Endothelial cell of umbilical vein (primary cell): ENCODE data around the gene DOCK6. TPM values are rescaled to one million over a fixed set of nuclear protein-coding genes. Genes with fewer than 3 reads are reported as not detected.

Experiments
- BruUV-seq: library from RNA; stranded (reverse); fragments of 400-500 nt; replicated peaks from 2 replicates; lab custom pipeline; 2021; lab: Mats Ljungman, UMichigan
- CTCF ChIA-PET: fragments of 300-600, 350-600 bp; sonication (Branson Sonifier 250); formaldehyde crosslinking; loops from one replicate; lab custom pipeline; 2021; ENCODE audit warnings: antibody characterized with exemption, inconsistent platforms; lab: Charles Lee
- POLR2A ChIA-PET: fragments of 300-600, 350-600 bp; sonication (Branson Sonifier 250); formaldehyde crosslinking; loops from one replicate; lab custom pipeline; 2021; ENCODE audit warnings: antibody characterized with exemption, inconsistent platforms; lab: Charles Lee
- DNase-seq: peaks from one replicate; pipeline ENCODE4 v3.0.0-alpha.2; 2011; ENCODE audit warnings: low read depth, low spot score
- FAIRE-seq: peaks from 2 replicates; lab custom pipeline; 2011; peaks lifted over from hg19 to GRCh38; lab: Jason Lieb, UNC
- H2AFZ ChIP-seq: 2 replicates; pipeline ENCODE4 v1.6.0; 2012; ENCODE audit warnings: low read depth, low read length, control low read depth, inconsistent platforms
- H3K27ac ChIP-seq: 2 replicates; pipeline ENCODE4 v1.5.1; 2011; ENCODE audit warnings: low read depth, mild to moderate bottlenecking, control low read depth, low read length, moderate library complexity; ENCODE audit not compliant: insufficient read depth
- H3K27me3 ChIP-seq, 2 experiments: 2 replicates each; pipeline versions ENCODE4 v1.6.0 to v1.6.1; 2011; ENCODE audit warnings: low read length in 2 of 2, mixed read lengths in 1 of 2; ENCODE audit not compliant: control insufficient read depth in 2 of 2, insufficient read depth in 2 of 2
- H3K36me3 ChIP-seq, 2 experiments: 2 replicates in 1 of 2; 3 replicates in 1 of 2; pipeline ENCODE4 v1.5.1; 2011; ENCODE audit warnings: low read length in 2 of 2, mild to moderate bottlenecking in 1 of 2, moderate library complexity in 1 of 2; ENCODE audit not compliant: control insufficient read depth in 2 of 2, insufficient read depth in 2 of 2; ENCODE audit errors: extremely low read depth in 1 of 2
- H3K4me1 ChIP-seq: 3 replicates; pipeline ENCODE4 v1.5.1; 2011; ENCODE audit warnings: mild to moderate bottlenecking, low read length; ENCODE audit not compliant: control insufficient read depth, insufficient read depth; ENCODE audit errors: extremely low read depth
- H3K4me2 ChIP-seq: 2 replicates; pipeline ENCODE4 v1.6.1; 2011; ENCODE audit warnings: low read length, control low read depth, mixed read lengths; ENCODE audit not compliant: insufficient read depth
- H3K4me3 ChIP-seq, 3 experiments: fragments of 200-600 bp in 1 of 3; sonication (generic), shearing (Covaris generic) in 1 of 3; replicated peaks in 1 of 3; 2 replicates each; pipeline ENCODE4 v1.5.1; 2011 to 2016; ENCODE audit warnings: control low read depth in 3 of 3, low read length in 3 of 3, mild to moderate bottlenecking in 2 of 3, inconsistent platforms in 1 of 3, low read depth in 1 of 3, moderate library complexity in 1 of 3; ENCODE audit not compliant: insufficient read depth in 1 of 3
- H3K79me2 ChIP-seq: 2 replicates; pipeline ENCODE4 v1.6.0; 2012; ENCODE audit warnings: low read length, inconsistent platforms; ENCODE audit not compliant: control insufficient read depth, insufficient read depth
- H3K9ac ChIP-seq: replicated peaks from 2 replicates; pipeline ENCODE3; 2011; ENCODE audit warnings: low read length, control low read depth; ENCODE audit not compliant: insufficient read depth; ENCODE audit errors: extremely low read depth
- H3K9me1 ChIP-seq: replicated peaks from 3 replicates; pipeline ENCODE4 v1.6.0; 2011; ENCODE audit warnings: mild to moderate bottlenecking, low read length; ENCODE audit not compliant: control insufficient read depth, insufficient read depth; ENCODE audit errors: extremely low read depth
- H3K9me3 ChIP-seq: replicated peaks from 2 replicates; pipeline ENCODE4 v1.5.1; 2012; ENCODE audit warnings: low read length, inconsistent platforms; ENCODE audit not compliant: control insufficient read depth, insufficient read depth
- H4K20me1 ChIP-seq: replicated peaks from 2 replicates; pipeline ENCODE3; 2011; ENCODE audit warnings: mild to moderate bottlenecking, low read length; ENCODE audit not compliant: control insufficient read depth, insufficient read depth; ENCODE audit errors: extremely low read depth
- CTCF ChIP-seq, 2 donors: IDR thresholded peaks; 1 replicate in 1 of 2; 2 replicates in 1 of 2; pipeline ENCODE4 v1.5.1; 2011; ENCODE audit warnings: low read length in 2 of 2, mild to moderate bottlenecking in 2 of 2, moderate library complexity in 2 of 2, control low read depth in 1 of 2, inconsistent platforms in 1 of 2, low read depth in 1 of 2; ENCODE audit not compliant: insufficient read depth in 1 of 2; ENCODE audit errors: extremely low read depth in 1 of 2
- EZH2 ChIP-seq: IDR thresholded peaks from 2 replicates; pipeline ENCODE4 v1.6.1; 2012; ENCODE audit warnings: borderline replicate concordance, low read depth, mild to moderate bottlenecking, moderate library complexity, low read length, inconsistent platforms; ENCODE audit not compliant: severe bottlenecking
- FOS ChIP-seq: IDR thresholded peaks from 2 replicates; pipeline ENCODE4 v1.6.1; 2011; ENCODE audit warnings: mild to moderate bottlenecking, low read length, moderate library complexity, borderline replicate concordance; ENCODE audit not compliant: insufficient read depth
- GATA2 ChIP-seq: IDR thresholded peaks from 2 replicates; pipeline ENCODE4 v1.7.0; 2011; ENCODE audit warnings: low read depth, mild to moderate bottlenecking, moderate library complexity, mixed read lengths, low read length; ENCODE audit not compliant: insufficient read length, insufficient read depth
- JUN ChIP-seq: IDR thresholded peaks from 2 replicates; pipeline ENCODE4 v1.6.1; 2011; ENCODE audit warnings: borderline replicate concordance, low read depth; ENCODE audit not compliant: insufficient read length, insufficient read depth
- MAX ChIP-seq: IDR thresholded peaks from 2 replicates; pipeline ENCODE4 v1.6.1; 2011; ENCODE audit not compliant: insufficient read depth, insufficient read length
- MYC ChIP-seq: IDR thresholded peaks from one replicate; pipeline ENCODE4 v1.6.1; 2011; ENCODE audit warnings: mild to moderate bottlenecking, low read depth, low read length
- POLR2A ChIP-seq: IDR thresholded peaks from 2 replicates; pipeline ENCODE4 v1.6.1; 2012; ENCODE audit warnings: low read depth, mild to moderate bottlenecking, control low read depth, low read length
- POLR2AphosphoS5 ChIP-seq: IDR thresholded peaks from 2 replicates; pipeline ENCODE4 v1.6.1; 2012; ENCODE audit warnings: low read depth, mild to moderate bottlenecking, control low read depth, low read length, moderate library complexity; ENCODE audit not compliant: insufficient read depth
- dilution Hi-C: fragments of 300-500 bp; cut with MboI; formaldehyde crosslinking; loops from one replicate; pipeline ENCODE4 v1.15.0; 2019; ENCODE audit warnings: low sequenced_read_pairs; ENCODE audit not compliant: extremely low pct_ligation_motif_present
- intact Hi-C: fragments of 100-400 bp; cut with micrococcal nuclease; formaldehyde crosslinking; loops from one replicate; pipeline ENCODE4 v1.10.0; 2022
- polyA plus RNA-seq, 4 experiments: library from polyadenylated mRNA; depleted of rRNA in 3 of 4; stranded (reverse) in 3 of 4; unstranded in 1 of 4; fragments of >200 nt; gene quantifications; 2 replicates each; pipeline versions ENCODE4 v1.2.1 to v1.2.3, GENCODE V29; 2011 to 2012; ENCODE audit warnings: missing spikeins in 1 of 4
- total RNA-seq: library from RNA; stranded (reverse); gene quantifications from 2 replicates; pipeline ENCODE4 v1.2.3, GENCODE V29; 2021

DOCK6 gene
- total and polyA plus RNA-seq, 2 donors (not counting 3 experiments of a cell fraction or from before 2014, with no cell fraction given), result 126 to 334 TPM

GRCh38 chr19:11165486-11166030, 96.8 kb downstream of the DOCK6 start:
- no peak overlapping the region for H3K9ac ChIP-seq
- dilution Hi-C loops, result no loop called here
- no peak overlapping the region for H3K4me3 ChIP-seq
- no peaks in the 10 kb centered on the region for H3K27me3 ChIP-seq
- peak overlapping the region; percentile 35 for H3K27ac ChIP-seq
- no TSS peak for BruUV-seq
- peaks cover 7 to 13% of the 10 kb centered on the region in 2 experiments for H3K36me3 ChIP-seq
- intact Hi-C loops, result no loop called here
- H3K79me2 ChIP-seq, result no peaks in the 10 kb centered on the region
- H4K20me1 ChIP-seq, result no peaks in the 10 kb centered on the region
- FAIRE-seq (no peak), DNase-seq (no peak)
- no peak for TF ChIP-seq EZH2
- no peak for TF ChIP-seq POLR2AphosphoS5
- no peak for TF ChIP-seq FOS
- TF ChIP-seq GATA2, result no peak
- TF ChIP-seq MAX, result no peak
- TF ChIP-seq JUN, result no peak
- no peak for TF ChIP-seq POLR2A
- no peak for TF ChIP-seq MYC
- no peak for TF ChIP-seq CTCF (IDR thresholded peaks at IDR 0.05; ENCODE audit: extremely low read depth in 1 of 2, insufficient read depth in 1 of 2, low read depth in 1 of 2, low read length in 2 of 2)
- H3K4me2 ChIP-seq, result no peak overlapping the region
- H3K4me1 ChIP-seq, result peaks cover 27% of the 10 kb centered on the region
- no peaks in the 10 kb centered on the region for H3K9me1 ChIP-seq
- CTCF ChIA-PET, result interaction anchor here (1.0 to 3.1 kb wide), 3 partner anchors 23 to 39 kb away, joined by 5 to 10 read pairs (median 5); no protein-coding TSS in a partner anchor
- H2AFZ ChIP-seq, result no peak overlapping the region
- H3K9me3 ChIP-seq, result no peaks in the 10 kb centered on the region
- POLR2A ChIA-PET, result no interaction called here
